Breast epithelium (tissue), 4 donors: ENCODE data around the gene TMEM225. TPM values are rescaled to one million over a fixed set of nuclear protein-coding genes. Genes with fewer than 3 reads are reported as not detected.

Experiments used
- DNase-seq, 2 donors: peaks; one replicate each; pipeline ENCODE4 v3.0.0-alpha.2; 2019; ENCODE audit warnings: low spot score in 2 of 2
- H3K27ac ChIP-seq, 2 donors: fragments of 200-600 bp; sonication (generic) in 1 of 2; one replicate each; pipeline ENCODE4 v1.5.1; 2016 to 2019; ENCODE audit warnings: mild to moderate bottlenecking in 1 of 2
- H3K27me3 ChIP-seq, 2 donors: fragments of 200-600 bp; sonication (generic) in 1 of 2; one replicate each; pipeline versions ENCODE4 v1.5.1 to v1.6.0; 2017 to 2019; ENCODE audit warnings: control low read depth in 1 of 2, mild to moderate bottlenecking in 1 of 2
- H3K36me3 ChIP-seq: fragments of 200-600 bp; one replicate; pipeline ENCODE4 v1.5.1; 2019
- H3K4me1 ChIP-seq, 2 donors: fragments of 200-600 bp; sonication (generic); one replicate each; pipeline ENCODE4 v1.5.1; 2016 to 2019; ENCODE audit warnings: control low read depth in 1 of 2
- H3K4me3 ChIP-seq, 3 donors: fragments of 200-600 bp; sonication (generic); 1 replicate in 2 of 3; 2 replicates in 1 of 3; pipeline ENCODE4 v1.5.1; 2016 to 2019; ENCODE audit warnings: mild to moderate bottlenecking in 3 of 3, moderate library complexity in 2 of 3
- H3K9me3 ChIP-seq, 2 donors: fragments of 200-600 bp; sonication (generic) in 1 of 2; one replicate each; pipeline ENCODE4 v1.5.1; 2016 to 2019; ENCODE audit warnings: control low read depth in 1 of 2
- CTCF ChIP-seq, 3 donors: fragments of 450-650 bp; IDR thresholded peaks; one replicate each; pipeline ENCODE4 v1.5.1; 2016 to 2017; ENCODE audit warnings: antibody characterized with exemption in 3 of 3, mild to moderate bottlenecking in 3 of 3, moderate library complexity in 3 of 3
- POLR2A ChIP-seq: fragments of 450-650 bp; IDR thresholded peaks from one replicate; pipeline ENCODE4 v1.6.1; 2016; ENCODE audit warnings: antibody characterized with exemption, mild to moderate bottlenecking, moderate library complexity
- POLR2AphosphoS5 ChIP-seq, 3 donors: sonication (generic); formaldehyde crosslinking; IDR thresholded peaks; one replicate each; pipeline ENCODE4 v1.6.1; 2017; ENCODE audit warnings: antibody characterized with exemption in 3 of 3
- intact Hi-C: fragments of 100-400 bp; cut with DNase I; formaldehyde crosslinking; loops from one replicate; pipeline ENCODE4 v1.15.1; 2023; ENCODE audit warnings: low total_unique reads
- total RNA-seq, 3 donors: library from RNA; depleted of rRNA; stranded (reverse); fragments of >200 nt; gene quantifications; one replicate each; pipeline ENCODE4 v1.1.0, GENCODE V29; 2016

TMEM225 gene, protein sequence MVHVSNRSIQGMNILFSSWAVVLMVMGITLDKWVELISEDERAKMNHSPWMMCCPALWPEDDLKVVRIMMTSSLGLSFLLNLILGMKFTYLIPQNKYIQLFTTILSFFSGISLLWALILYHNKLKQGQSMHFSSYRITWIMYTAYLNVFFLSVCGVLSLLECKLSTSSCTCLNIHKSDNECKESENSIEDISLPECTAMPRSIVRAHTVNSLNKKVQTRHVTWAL
- not detected for total RNA-seq

GRCh38 chr11:123885570-123885969 is at the start of gene TMEM225:
TMEM225 (minus strand) TSS chr11:123885670; CDS start chr11:123885425, 245 bp downstream.
- H3K4me1 ChIP-seq, result no peaks in the 10 kb centered on the region
- intact Hi-C loops, result no loop called here
- H3K4me3 ChIP-seq, result no peak within 1 kb of the TSS
- no peaks in the 10 kb centered on the region for H3K36me3 ChIP-seq
- no peak within 1 kb of the TSS for H3K27ac ChIP-seq
- H3K27me3 ChIP-seq, result no peaks in the 10 kb centered on the region
- no peaks in the 10 kb centered on the region for H3K9me3 ChIP-seq
- DNase-seq, result no peak
- no peak for TF ChIP-seq POLR2A
- TF ChIP-seq POLR2AphosphoS5 (IDR thresholded peaks at IDR 0.05), result no peak
- TF ChIP-seq CTCF (IDR thresholded peaks at IDR 0.05), result no peak

DNA sequence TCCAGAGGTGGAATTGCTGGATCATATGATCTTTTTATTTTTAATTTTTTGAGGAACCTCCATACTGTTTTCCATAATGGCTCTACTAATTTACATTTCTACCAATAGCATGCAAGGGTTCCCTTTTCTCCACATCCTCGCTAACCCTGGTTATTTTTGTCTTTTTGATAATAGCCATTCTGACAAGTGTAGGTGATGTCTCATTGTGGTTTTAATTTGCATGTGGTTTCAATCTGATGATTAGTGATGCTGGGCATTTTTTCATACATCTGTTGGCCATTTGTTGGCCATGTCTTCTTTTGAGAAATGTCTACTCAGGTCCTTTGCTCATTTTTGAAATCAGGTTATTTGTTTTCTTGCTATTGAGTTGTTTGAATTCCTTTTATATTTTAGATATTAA is 38.6 kb upstream of the TMEM225 start:
- H3K4me1 ChIP-seq, result no peaks in the 10 kb centered on the region
- H3K27ac ChIP-seq, result no peak overlapping the region
- no peaks in the 10 kb centered on the region for H3K27me3 ChIP-seq
- DNase-seq, result no peak
- intact Hi-C loops, result no loop called here
- no peaks in the 10 kb centered on the region for H3K36me3 ChIP-seq
- no peaks in the 10 kb centered on the region for H3K9me3 ChIP-seq
- H3K4me3 ChIP-seq, result no peak overlapping the region
- TF ChIP-seq POLR2AphosphoS5 (IDR thresholded peaks at IDR 0.05), result no peak
- no peak for TF ChIP-seq POLR2A
- TF ChIP-seq CTCF (IDR thresholded peaks at IDR 0.05), result no peak

GRCh38 chr11:123920943-123921342 is 35.5 kb upstream of the TMEM225 start:
- intact Hi-C loops, result no loop called here
- no peak for TF ChIP-seq POLR2A
- TF ChIP-seq CTCF (IDR thresholded peaks at IDR 0.05), result no peak
- no peak for TF ChIP-seq POLR2AphosphoS5 (IDR thresholded peaks at IDR 0.05)
- H3K27ac ChIP-seq, result no peak overlapping the region

GRCh38 chr11:123905826-123906225 is 20.4 kb upstream of the TMEM225 start:
- intact Hi-C loops, result no loop called here
- Histone ChIP-seq H3K36me3 (no peaks in the 10 kb centered on the region), H3K27me3 (no peaks in the 10 kb centered on the region), H3K9me3 (no peaks in the 10 kb centered on the region), H3K4me3 (no peak overlapping the region), H3K4me1 (no peaks in the 10 kb centered on the region), H3K27ac (no peak overlapping the region)
- TF ChIP-seq CTCF (IDR thresholded peaks at IDR 0.05) (no peak), POLR2A (no peak), POLR2AphosphoS5 (IDR thresholded peaks at IDR 0.05) (no peak)
- no peak for DNase-seq

More at GRCh38 chr11:123920943-123921342, 35.5 kb upstream of the TMEM225 start:
- Histone ChIP-seq H3K4me3 (no peak overlapping the region), H3K9me3 (no peaks in the 10 kb centered on the region), H3K27me3 (no peaks in the 10 kb centered on the region), H3K4me1 (no peaks in the 10 kb centered on the region), H3K36me3 (no peaks in the 10 kb centered on the region)
- DNase-seq, result no peak

- no peak for DNase-seq
- intact Hi-C loops, result no loop called here
- Histone ChIP-seq H3K27ac (no peak overlapping the region), H3K36me3 (no peaks in the 10 kb centered on the region), H3K27me3 (no peaks in the 10 kb centered on the region), H3K9me3 (no peaks in the 10 kb centered on the region), H3K4me1 (no peaks in the 10 kb centered on the region), H3K4me3 (no peak overlapping the region)
- TF ChIP-seq CTCF (IDR thresholded peaks at IDR 0.05) (no peak), POLR2AphosphoS5 (IDR thresholded peaks at IDR 0.05) (no peak), POLR2A (no peak)
These were observed 19.5 kb upstream of the TMEM225 start for GRCh38 chr11:123904932-123905331.
